Activated CD4-positive, alpha-beta T cell treated with anti-CD3 and anti-CD28 coated beads for 24 hours (primary cell): ENCODE data around the gene SUGP2.

Source experiments
- DNase-seq, 2 donors: peaks; one replicate each; pipeline ENCODE4 v3.0.0-alpha.2; 2020; ENCODE audit warnings: low read depth in 2 of 2

The SUGP2 gene

DNA sequence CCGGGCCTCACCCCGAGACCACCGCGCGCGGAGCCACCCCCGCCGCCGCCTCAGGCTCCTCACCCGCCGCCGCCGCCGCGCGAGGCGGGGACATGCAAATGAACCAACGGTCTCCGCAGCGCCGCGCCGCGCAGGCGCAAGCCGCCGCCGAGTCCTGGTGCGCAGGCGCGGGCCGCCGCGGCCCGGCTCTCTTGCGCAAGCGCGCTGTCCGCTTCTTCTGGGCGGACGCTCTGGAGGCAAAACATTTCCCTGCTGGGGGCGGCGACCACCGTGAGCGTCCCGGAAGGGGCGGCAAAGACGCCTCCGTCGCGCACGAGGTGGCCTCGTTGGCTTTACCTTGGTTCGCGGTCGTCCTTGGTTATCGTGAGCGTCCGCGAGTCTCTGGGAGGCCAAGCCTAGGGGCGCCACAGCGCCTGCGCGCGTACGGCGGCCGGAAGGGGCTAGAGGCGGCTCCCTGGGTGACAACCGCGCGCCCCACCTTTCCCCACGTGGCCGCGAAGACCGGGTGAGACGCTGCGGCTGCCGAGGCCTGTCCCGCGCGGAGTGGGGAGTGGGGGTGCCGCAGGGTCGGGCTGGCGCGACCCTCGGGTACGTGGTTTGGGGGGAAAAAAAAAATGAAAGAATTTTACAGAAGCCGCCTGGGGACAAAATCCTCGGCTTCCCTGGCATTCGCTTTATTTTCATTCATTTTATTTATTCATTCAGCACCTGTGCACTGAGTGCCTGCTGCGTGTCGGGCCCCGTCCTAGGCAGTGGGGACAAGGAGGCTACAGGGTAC lies at the start of gene SUGP2, which contains the start of gene ARMC6:
TSS of gene SUGP2 (minus strand) at position 92 of the 778 bp plus-strand sequence. CDS start 2,446 bp downstream, outside the sequence.
TSS of gene ARMC6 (plus strand) at position 178 of the 778 bp plus-strand sequence. CDS start 607 bp downstream, outside the sequence.
- peak; percentile 72 to 74 for DNase-seq

DNA sequence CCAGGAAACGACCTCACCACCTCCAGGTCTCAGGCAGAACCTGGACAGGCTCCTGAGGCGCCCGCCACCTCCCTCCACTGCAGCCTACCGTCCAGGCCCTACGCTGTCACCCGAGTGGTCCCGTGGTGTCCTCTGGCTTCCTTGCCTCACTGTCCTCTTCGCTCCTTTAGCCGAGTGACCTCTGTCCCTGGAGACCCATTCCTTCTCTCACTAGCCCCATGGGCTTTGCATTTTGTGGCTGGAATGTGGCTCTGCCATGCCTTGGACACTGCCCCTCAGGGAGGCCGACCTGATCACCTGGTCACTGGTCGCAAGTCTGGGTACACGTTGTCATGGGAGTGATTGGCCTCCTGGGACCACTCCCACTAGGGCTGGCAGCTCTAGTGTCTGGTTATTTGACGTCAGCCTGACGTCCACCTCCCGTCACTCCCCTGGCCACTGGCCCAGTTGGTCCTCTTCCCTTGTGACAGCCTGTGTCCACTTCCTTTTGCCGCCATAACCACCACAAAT lies 48.4 kb upstream of the SUGP2 start:
- no peak for DNase-seq

DNA sequence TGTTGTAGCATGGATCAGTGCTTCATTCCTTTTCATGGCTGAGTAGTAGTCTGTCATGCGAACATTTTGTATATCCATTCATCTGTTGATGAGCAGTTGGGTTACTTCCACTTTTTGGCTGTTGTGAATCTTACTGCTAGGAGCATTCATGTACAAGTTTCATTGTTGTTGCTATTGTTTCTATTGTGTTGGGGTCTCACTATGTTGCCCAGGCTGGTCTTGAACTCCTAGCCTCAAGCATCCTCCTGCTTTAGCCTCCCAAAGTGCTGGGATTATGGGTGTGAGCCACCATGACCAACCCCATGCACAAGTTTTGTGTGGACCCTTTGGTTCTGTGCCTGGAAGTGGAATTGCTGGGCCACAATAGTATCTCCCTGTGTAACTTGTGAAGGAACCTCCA lies 46.3 kb upstream of the SUGP2 start:
- no peak for DNase-seq

DNA sequence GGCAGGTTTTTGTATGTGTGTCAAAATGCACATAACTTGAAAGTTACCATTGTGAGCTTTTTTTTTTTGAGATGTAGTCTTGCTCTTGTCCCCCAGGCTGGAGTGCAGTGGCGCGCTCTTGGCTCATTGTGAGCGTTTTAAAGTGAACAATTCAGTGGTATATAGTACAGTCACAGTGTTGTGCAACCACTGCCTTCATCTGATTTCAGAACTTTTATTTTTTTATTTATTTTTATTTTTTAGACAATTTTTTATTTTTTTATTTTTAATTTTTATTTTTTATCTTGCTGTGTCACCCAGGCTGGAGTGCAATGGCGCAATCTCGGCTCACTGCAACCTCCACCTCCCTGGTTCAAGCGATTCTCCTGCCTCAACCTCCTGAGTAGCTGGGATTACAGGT lies 45.5 kb upstream of the SUGP2 start:
- DNase-seq = no peak

DNA sequence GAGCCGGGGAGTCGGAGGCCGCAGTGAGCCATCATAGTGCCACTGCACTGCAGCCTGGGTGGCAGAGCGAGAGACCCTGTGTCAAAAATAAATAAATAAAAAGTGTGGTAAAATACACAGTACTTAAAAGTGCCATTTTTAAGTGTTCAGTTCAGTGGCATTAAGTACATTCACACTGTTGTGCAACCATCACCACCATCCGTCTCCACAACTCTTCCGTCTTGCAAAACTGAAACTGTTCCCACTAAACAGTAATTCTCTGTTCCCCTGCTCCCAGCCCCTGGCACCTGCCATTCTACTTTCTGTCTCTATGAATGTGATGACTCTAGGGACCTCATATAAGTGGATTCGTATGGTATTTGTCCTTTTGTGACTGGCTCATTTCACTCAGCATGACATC lies 43.8 kb upstream of the SUGP2 start:
- no peak for DNase-seq

DNA sequence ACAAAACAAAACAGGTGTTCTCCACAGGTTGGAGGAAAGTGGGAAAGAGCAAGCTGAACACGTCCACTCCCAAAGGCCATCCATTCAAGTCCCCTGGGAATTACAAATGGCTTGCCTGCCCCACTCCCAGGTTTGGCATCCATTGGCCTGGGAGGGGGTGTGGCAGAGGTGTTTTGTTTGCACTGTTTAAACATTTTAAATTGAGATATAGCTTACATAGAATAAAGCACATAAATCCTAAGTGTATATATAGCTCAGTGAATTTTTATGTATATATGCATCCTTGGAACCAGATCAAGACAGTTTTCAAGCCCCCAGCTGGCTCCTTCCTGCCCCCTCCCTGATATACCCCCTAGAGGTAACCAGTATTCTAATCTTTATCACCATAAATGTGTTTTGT lies 43.2 kb upstream of the SUGP2 start:
- DNase-seq = no peak

DNA sequence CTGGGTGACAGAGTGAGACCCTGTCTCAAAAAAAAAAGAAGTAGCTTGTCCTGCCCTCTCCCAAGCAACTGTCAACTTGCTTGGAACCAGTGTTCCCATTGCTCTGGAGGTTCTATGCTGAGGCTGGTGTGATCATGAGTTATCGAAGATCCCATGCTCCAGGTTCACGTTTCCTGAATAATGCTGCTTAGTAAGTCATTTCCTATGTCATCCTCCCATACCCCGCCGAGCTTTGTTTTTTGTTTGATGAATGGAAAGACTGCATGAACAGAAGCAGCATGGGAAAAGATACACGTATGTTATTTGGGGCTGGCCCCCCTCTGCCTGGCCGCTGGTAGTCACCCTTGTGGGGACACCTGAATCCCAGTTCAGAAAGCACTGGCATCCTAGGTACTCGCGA lies 41.8 kb upstream of the SUGP2 start:
- no peak for DNase-seq

DNA sequence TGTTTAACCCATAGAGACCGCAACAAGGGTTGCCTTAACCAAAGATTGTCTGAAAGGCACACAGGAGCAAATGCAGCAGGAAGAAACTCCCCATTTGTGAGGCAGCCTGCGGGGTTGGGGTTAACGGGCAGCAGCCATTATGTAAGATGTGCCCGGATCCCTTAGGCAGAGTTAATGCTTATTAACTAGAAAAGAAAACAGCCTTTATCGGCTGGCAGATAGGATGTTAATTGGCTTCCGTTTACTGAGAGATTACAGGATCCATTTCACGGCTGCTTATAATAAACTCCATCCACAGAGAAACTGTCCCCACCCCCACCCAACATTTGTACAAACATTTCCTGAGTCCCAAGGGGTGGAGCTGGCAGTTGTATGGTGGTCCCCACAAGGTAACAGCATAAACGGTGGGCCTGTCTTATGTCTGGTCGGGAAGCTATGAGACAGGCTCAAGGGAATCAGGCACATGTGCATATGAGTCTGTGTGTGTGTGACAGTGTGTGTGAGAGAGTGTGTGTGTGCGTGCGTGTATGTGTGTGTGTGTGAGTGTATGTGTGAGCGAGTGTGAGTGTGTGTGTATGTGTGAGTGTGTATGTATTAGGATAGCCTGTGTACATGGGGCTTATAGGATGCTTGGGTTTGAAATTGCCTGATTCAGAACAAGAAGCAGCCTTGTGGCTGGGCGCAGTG lies 41.0 kb upstream of the SUGP2 start:
- DNase-seq = no peak

DNA sequence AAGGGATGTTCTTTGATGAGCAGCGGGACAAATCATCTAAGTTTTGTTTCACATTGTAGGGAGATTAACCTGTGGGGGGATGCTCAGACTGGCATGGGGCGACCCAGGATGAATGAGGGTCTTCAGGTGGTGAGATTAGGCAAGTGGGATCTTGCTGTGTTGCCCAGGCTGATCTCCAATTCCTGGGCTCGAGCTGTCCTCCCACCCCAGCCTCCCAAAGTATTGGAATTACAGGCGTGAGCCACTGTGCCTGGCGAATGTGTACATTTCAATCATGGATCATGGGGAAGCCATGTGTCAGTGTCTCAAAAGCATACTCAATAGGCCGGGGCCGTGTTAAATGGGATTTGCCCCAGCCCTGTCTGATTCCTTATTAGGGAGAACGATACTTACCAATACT lies 38.6 kb upstream of the SUGP2 start:
- DNase-seq = no peak

DNA sequence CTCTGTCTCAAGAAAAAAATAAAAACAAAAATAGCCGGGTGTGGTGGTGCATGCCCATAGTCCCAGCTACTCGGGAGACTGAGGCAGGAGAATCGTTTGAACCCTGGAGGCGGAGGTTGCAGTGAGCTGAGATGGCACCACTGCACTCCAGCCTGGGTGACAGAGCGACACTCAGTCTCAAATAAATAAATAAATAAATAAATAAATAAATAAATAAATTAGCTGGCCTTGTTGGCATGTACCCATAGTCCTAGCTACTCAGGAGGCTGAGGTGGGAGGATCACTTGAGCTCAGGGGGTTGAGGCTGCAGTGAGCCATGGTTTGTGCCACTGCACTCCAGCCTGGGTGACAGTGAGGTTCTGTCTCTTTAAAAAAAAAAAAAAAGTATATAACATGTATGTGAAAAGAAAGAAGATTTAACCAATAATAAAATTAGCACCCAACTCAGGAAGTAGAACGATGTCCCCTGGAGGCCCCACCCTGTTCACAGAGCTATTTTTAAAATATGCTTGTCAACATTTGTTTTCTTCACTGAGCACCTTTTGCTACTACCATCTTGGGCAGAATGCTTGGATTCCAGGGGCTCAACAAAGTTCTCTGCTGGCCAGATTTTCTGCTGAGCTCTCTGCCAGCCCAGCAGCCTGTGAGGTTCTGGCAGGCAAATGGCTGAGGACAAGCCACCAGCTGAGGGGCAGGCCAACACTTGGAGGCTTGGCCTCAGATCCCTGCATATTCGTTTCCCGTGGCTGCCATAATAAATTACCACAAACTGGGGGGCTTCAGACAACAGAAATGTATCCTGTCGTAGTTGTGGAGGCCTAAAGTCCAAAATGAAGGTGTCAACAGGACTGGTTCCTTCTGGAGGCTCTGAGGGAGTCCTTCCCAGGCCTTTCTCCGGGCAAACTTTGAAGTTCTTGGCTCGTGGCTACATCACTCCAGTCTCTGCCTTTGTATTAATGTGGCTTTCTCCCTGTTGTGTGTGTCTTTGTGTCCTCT lies 35.6 kb upstream of the SUGP2 start:
- DNase-seq = no peak

DNA sequence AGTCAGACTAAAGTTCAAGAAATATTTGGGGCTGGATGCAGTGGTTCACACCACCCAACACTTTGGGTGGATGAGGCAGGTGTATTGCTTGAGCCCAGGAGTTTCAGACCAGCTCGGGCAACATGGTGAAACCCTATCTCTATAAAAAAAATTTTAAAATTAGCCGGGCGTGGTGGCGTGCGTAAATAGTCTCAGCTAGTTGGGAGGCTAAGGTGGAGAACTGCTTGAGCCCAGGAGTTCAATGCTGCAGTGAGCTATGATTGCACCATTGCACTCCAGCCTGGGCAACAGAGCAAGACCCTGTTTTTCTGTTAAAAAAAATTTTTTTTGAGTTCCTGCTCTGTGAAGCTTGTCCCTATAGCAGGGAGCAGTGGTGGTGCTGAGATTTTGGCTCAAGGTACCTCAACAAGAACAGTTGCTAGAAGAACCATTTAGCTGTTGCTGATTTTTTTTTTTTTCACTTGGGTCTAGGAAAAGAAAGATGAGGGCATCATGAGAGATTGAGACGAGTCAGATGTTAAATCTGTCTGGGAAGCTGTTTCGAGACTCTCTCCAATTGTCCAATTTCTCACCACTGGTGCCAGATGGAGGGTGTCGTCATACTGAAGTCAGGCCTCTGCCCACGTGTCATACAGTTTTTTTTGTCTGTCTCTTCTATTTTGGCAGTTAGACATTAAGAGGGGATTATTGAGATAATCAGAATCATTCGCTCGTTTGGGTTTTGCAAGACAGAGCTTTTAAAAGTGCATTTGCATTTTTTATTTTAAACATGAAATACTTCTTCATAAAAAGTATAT lies 34.2 kb upstream of the SUGP2 start:
- DNase-seq = no peak

DNA sequence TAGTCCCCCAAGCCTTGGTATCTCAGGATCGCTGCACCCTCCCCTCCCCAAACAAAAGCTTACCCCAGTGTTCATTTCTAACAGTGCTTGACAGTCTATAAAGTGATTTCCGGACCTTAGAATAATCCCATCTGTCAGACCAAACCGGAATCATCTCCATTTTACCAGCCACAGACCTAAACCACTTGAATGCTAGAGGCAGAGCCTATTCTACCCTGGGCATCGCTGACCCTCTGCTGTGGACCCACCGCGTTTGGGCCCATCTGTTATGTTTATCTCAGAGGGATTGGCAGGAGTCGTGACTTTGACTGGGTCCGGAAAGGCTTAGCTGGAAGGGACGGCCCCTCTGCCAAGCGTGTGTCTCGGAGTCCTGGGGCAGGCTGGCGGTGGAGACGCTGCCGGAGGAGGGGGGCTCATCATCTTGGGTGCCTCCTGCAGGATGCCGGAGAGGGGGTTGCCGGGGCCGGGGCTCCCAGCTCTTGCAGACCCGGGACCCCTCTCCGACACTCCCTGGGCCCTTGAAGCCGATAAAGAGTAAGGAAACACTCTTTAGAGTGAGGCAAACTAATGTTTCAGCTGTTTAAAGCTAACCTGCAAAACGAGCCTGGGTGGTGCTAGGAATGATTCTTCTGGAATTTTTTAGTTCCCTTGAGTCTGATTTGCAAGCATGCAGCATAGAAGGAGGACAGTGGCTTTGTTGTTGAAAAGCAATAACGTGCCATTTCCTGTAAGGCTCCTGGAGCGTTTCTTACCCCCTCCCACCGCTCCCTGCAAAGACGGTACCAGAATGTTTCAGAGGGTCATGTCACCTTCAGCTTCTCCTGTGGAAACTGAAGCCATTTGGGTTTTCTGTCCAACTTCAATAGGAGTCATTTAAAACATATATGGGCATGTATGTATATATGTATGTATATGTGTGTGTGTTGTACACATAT lies 31.8 kb upstream of the SUGP2 start:
- peak; percentile 15 to 28 for DNase-seq

DNA sequence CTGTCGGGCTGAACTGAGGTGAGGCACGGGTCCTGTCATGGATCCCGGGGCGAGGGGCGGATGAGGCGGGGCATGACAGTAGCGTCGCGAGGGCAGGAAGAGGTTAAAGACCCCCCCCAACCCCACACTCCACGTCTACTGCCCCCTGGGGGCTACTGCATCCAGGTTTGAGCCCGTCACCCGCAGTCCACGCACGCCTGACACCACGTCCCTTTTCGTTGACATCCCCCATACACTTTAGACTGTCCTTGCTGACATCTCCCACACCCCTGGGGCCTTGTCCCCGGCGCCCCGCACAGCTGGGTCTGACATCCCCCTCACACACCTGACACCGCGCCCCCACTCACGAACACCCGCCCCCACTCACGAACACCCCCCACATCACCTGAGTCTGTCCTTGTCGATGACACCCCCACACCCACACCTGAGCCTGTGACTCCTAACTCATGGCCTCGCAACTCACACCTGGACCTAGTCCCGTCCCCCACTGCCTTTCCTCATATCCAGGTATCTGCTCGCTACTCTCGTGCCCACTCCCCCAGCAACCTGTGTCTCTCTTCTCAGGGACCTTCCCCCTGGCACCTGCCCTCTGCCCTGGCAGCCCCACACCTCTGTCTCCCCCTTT lies 30.9 kb upstream of the SUGP2 start:
- DNase-seq = no peak

DNA sequence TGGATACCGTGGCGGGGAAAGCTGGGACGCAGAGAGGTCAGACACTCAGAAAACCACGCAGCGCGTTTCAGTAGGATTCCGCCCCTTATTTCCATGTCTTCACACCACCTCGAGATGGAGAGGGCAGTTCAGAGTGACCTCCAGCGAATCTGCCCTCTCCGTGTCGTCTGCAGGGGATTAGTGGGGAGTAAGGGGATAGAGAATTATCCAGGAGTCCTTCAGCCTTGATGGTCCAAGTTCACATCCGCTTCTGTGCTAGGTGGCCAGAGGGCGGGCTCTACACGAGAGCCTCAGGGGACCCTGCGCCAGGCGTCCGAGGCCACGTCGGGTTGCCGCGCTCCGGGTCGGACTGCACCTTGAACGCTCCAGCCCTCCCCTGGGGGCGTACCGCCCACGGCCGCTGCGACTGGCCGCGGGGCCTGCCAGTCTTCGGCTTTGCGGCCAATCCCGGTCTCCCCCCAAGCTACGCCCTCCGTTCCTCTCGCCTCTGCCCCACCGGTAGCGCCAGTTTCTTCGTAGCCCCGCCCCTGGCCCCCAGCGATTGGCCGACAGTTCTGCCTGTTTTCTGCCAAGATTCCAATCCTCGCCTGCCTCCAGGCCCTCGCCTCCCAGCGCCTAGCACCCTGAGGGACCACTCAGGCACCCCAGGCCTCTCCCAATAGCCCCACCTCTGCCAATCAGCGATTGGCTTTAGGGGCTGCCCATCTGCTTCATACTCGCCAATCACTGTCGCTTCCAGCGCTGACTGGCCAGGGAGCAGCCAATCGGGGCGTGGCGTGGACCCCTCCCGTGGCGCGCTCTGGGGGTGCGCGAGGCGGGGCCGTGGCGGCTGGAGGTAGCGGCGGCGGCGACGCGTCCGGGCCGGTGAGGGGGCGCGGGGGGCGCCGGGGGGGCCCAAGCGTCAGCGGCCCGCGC lies 30.1 kb upstream of the SUGP2 start, which contains the start of gene SLC25A42:
TSS of gene SLC25A42 (plus strand) at position 812 of the 915 bp plus-strand sequence. CDS start 32,131 bp downstream, outside the sequence.
- peak; percentile 98 for DNase-seq

DNA sequence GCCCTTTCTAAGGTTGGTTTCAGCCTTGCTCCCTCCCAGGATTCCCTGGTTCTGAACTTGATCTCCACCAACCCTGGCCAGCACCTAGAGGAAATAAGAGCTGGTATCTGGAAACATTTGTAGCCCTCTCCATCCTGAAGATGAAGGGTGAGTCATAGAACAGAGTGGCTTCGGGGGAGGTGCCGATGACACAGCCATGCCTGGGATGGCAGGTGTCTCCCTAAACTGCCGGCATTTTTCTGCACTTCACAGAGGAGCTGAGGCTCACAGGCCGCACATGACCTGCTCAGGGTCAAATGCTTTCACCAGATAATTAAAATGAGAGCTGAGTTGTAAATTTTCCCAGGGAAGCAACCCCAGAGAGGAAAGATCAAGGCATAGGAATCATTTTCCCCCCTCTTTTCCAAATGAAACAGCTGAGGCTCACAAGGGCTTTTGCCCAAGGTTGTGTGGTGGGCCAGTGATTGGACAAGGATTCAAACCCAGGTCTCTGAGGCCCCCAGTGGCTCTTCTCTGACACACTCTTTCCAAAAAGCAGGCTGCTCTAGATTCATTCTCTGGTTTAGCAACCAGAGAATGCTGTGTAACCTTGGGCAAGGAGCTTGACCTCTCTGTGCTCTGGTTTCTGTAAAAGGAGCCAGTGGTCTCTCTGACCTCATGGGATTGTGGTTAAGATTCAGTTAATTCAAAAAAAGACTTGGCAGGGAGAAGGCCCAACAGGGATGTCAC lies 29.3 kb upstream of the SUGP2 start:
- peak; percentile 14 to 15 for DNase-seq

DNA sequence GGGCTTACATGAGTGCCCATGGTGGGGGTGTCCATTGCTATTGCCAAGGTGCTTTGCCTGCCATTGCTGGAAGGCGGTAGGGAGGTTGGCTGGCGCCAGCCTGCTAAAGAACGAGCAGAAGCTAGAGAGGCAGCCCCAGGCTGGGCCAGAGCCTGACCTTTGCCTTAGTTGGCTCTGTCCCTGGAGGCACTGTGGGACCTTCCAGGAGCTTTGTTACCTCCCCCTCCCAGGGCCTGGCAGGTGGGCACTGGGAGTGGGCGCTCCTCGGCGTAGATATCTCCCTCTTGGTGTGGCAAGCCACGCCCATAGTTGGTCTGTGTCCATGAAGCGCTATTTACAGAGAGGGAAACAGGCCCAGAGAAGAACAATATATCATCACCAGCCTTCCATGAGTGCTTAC lies 28.2 kb upstream of the SUGP2 start:
- no peak for DNase-seq

DNA sequence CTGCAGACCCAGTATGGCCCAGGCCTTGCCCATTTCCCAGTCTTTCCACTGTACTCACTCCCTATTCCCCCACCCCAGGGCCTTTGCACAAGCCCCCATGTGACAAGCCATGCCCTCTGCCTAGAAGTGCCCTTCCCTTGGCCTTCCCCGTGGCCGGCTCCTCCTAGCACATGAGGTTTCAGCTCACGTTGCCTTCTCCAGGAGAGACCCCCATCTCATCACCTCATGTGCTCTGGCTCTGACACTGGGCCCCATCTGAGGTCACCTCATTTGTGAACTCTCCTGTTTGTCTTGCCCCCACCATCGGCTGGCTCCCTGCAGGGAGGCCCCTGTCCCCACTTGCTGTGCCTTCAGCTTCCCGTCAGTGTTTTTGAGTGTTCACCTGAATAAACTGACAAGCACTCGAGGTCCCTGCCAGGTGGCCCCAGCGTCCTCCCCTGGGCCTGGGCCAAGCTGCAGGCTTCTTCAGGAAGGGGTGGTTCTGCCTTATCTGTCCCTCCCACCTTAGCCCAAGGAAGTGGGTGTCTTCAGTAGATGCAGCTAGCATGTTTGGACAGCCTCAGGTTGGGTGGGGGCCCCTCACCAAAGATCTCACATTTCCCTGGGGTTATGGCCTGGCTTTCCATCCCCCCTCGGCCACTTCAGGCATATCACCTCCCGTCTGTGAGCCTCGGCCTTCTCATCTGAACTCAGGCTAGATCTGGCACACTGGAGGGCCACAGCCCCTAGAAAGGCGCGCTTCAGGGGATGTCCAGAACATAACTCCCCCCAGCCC lies 26.7 kb upstream of the SUGP2 start:
- no peak for DNase-seq
